ENCODE measurements around the gene IQSEC3. TPM values are rescaled to one million over a fixed set of nuclear protein-coding genes. Genes with fewer than 3 reads are reported as not detected.
A peak's percentile ranks its signal among the peaks of the same experiment; 100 is the strongest.

The IQSEC3 gene
- total RNA-seq, 1 experiment from 2014 or later, result not detected

GRCh38 chr12:169528-170370, 103.2 kb downstream of the IQSEC3 start:
- H3K27ac ChIP-seq (ENCODE audit: low read depth, low read length, poor library complexity, severe bottlenecking), result peak overlapping the region; percentile 21
- intact Hi-C loops (cut with micrococcal nuclease; ENCODE audit: unreplicated experiment), result no loop called here
- CTCF ChIA-PET, result no interaction called here
- TF ChIP-seq CTCF (conservative IDR thresholded peaks at IDR 0.05; ENCODE audit: low read depth, low read length) (no peak), EZH2 (IDR thresholded peaks at IDR 0.05; ENCODE audit: borderline replicate concordance, low read depth, low read length, poor library complexity, severe bottlenecking) (no peak)
- POLR2A ChIA-PET (ENCODE audit: low non-redundant PET), result no interaction called here
- peaks cover 13% of the 10 kb centered on the region for H3K4me1 ChIP-seq (ENCODE audit: insufficient read depth, low read length, poor library complexity, severe bottlenecking)
- BruUV-seq (replicated peaks), result no TSS peak
- no peaks in the 10 kb centered on the region for H3K36me3 ChIP-seq (ENCODE audit: insufficient read depth, low read length, poor library complexity, severe bottlenecking)
- no peak for DNase-seq (ENCODE audit: low spot score)
- H3K9me3 ChIP-seq (ENCODE audit: low read depth, low read length, poor library complexity, severe bottlenecking), result no peaks in the 10 kb centered on the region
- no peak overlapping the region for H3K4me3 ChIP-seq (ENCODE audit: low read depth, low read length, poor library complexity, severe bottlenecking)
- no peaks in the 10 kb centered on the region for H3K27me3 ChIP-seq (replicated peaks; ENCODE audit: insufficient read depth, low read depth, low read length, poor library complexity)

- TF ChIP-seq CTCF (conservative IDR thresholded peaks at IDR 0.05; ENCODE audit: low read depth, low read length) (no peak), EZH2 (IDR thresholded peaks at IDR 0.05; ENCODE audit: borderline replicate concordance, low read depth, low read length, poor library complexity, severe bottlenecking) (no peak)
- H3K36me3 ChIP-seq (ENCODE audit: insufficient read depth, low read length, poor library complexity, severe bottlenecking), result no peaks in the 10 kb centered on the region
- H3K9me3 ChIP-seq (ENCODE audit: low read depth, low read length, poor library complexity, severe bottlenecking), result no peaks in the 10 kb centered on the region
- peak; percentile 46 for DNase-seq (ENCODE audit: low spot score)
- ChIA-PET POLR2A (ENCODE audit: low non-redundant PET) (no interaction called here), CTCF (no interaction called here)
- H3K4me1 ChIP-seq (ENCODE audit: insufficient read depth, low read length, poor library complexity, severe bottlenecking), result peaks cover 13% of the 10 kb centered on the region
- no peak overlapping the region for H3K4me3 ChIP-seq (ENCODE audit: low read depth, low read length, poor library complexity, severe bottlenecking)
- peak overlapping the region; percentile 21 for H3K27ac ChIP-seq (ENCODE audit: low read depth, low read length, poor library complexity, severe bottlenecking)
- intact Hi-C loops (cut with micrococcal nuclease; ENCODE audit: unreplicated experiment), result no loop called here
- H3K27me3 ChIP-seq (replicated peaks; ENCODE audit: insufficient read depth, low read depth, low read length, poor library complexity), result no peaks in the 10 kb centered on the region
- BruUV-seq (replicated peaks), result no TSS peak
These were observed 104.0 kb downstream of the IQSEC3 start for GRCh38 chr12:170371-171225.

GRCh38 chr12:171276-171675, 104.7 kb downstream of the IQSEC3 start:
- ChIA-PET POLR2A (ENCODE audit: low non-redundant PET) (no interaction called here), CTCF (no interaction called here)
- peaks cover 13% of the 10 kb centered on the region for H3K4me1 ChIP-seq (ENCODE audit: insufficient read depth, low read length, poor library complexity, severe bottlenecking)
- no peak overlapping the region for H3K27ac ChIP-seq (ENCODE audit: low read depth, low read length, poor library complexity, severe bottlenecking)
- H3K9me3 ChIP-seq (ENCODE audit: low read depth, low read length, poor library complexity, severe bottlenecking), result no peaks in the 10 kb centered on the region
- TF ChIP-seq CTCF (conservative IDR thresholded peaks at IDR 0.05; ENCODE audit: low read depth, low read length) (no peak), EZH2 (IDR thresholded peaks at IDR 0.05; ENCODE audit: borderline replicate concordance, low read depth, low read length, poor library complexity, severe bottlenecking) (no peak)
- intact Hi-C loops (cut with micrococcal nuclease; ENCODE audit: unreplicated experiment), result no loop called here
- no peak for DNase-seq (ENCODE audit: low spot score)
- no TSS peak for BruUV-seq (replicated peaks)
- no peaks in the 10 kb centered on the region for H3K36me3 ChIP-seq (ENCODE audit: insufficient read depth, low read length, poor library complexity, severe bottlenecking)
- no peak overlapping the region for H3K4me3 ChIP-seq (ENCODE audit: low read depth, low read length, poor library complexity, severe bottlenecking)
- no peaks in the 10 kb centered on the region for H3K27me3 ChIP-seq (replicated peaks; ENCODE audit: insufficient read depth, low read depth, low read length, poor library complexity)

Measured in A673 (cell line).